Stimulated activated CD4-positive, alpha-beta T cell treated with anti-CD3 and anti-CD28 coated beads, Interleukin-15, amount 100 ng/mL, for 48 hours (primary cell): Measurements from ENCODE around the gene ZNF132.

ENCODE experiments used
- DNase-seq, 2 donors: peaks; one replicate each; pipeline ENCODE4 v3.0.0-alpha.2; 2020; ENCODE audit warnings: low read depth in 2 of 2

The ZNF132 gene

DNA sequence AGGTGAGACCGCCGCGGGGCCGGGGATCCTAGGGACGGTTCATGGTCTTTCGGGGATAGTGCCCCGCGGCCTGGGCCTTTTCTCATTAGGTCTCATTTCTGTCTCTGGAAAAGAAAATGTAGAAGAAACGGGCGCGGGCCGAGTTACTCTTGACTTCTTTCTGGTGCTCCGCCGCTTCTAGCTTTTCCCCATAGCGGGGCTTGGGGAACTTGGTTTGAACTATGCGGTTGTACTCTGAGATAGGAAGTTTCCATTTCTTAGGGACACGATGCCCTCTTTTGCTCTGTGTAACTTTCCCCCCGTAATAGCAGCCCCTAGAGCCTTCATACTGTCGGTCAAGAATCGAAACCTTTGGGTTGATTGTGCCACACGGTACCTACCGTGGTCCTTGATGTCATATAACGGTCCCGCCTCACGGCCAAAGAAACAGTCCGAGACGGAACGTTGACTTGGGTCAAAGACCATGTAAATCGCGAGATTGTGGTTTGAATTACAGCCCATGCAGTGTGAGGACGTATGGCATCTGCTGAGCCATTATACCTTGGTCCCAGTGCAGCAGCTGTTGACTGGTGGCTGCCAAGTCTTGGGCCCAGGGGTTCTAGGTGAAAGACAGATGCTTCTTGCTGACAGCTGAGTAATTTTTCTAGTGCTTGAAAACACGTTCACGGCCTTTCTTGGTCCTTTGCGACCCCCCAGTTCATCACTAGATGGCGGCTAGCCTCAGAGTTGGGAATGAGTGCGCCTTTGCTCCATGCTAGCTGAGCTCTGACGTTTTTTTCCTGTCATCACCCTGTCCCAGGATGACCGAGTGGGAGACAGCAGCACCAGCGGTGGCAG, 52.4 kb downstream of the ZNF132 start:
- no peak for DNase-seq

DNA sequence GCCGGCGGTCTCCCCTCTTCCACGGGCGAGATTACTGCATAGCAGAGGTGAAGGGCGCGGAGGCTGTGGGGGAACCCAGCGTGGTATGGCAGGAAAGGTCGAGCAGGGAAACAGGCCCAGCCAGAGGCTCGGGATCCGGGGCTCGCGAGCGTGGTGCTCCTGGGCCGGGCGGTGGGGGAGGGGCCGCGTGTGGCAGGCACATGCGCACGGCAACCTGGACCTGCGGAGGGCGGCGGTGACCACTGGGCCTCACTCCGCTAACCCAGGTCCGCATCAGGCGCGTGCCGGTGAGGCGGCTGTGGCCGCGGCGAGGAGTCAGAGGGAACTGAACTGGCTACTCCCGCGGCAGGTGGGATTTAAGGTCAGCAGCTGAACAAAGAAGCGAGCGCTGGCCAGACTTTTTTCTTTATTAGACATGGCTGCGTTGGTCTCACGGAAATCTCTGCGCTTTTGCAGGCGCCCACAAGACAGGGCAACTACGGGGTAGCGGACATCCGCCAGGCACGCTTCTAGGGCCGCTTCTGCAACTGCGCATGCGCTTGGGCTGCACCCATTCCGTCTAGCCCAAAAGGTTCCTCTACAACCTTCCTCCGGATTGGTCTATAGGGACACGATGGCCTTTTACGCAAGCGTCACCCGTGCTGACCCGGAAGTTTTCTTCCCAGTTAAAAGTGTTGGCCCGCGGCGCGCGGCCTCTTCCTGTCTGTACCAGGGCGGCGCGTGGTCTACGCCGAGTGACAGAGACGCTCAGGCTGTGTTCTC, 53.2 kb downstream of the ZNF132 start, which contains the start of gene RPS5:
Gene RPS5, plus strand, starts transcription at position 694 of the 762 bp plus-strand sequence. CDS start 869 bp downstream, outside the sequence.
- DNase-seq: peak; percentile 90 to 95

DNA sequence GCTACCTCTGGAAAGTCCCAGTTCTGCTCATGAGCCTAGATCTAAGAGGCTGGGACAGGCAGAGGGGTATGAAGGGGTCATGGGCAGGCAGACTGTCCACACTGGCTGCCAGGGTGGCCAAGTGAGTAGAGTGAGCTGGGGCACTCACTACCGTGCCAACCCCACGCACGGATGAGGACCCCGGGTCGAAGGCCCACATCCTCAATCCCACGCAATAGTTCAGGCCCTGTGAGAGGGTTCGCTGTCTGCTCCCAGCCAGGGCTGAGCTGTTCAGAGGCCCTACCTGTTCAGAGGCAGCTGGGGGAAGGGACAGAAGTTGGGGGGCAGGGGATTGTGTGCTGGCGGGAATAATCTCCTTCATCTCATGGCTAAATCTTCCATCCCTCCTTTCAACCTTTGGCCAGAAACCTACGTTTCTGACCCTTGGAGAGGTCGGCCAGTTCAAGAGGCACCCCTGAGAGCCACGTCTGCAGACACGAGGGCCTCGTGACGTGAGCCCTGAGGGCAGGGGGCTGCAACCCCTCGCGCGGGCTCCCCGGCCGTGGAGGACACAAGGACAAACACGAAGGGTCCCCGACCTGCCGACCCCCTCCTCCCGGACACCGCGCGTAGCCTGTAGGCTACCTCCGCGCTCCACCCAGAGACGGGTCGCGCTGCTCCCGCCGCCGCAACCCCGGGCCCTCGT, 53.9 kb downstream of the ZNF132 start:
- DNase-seq: no peak

DNA sequence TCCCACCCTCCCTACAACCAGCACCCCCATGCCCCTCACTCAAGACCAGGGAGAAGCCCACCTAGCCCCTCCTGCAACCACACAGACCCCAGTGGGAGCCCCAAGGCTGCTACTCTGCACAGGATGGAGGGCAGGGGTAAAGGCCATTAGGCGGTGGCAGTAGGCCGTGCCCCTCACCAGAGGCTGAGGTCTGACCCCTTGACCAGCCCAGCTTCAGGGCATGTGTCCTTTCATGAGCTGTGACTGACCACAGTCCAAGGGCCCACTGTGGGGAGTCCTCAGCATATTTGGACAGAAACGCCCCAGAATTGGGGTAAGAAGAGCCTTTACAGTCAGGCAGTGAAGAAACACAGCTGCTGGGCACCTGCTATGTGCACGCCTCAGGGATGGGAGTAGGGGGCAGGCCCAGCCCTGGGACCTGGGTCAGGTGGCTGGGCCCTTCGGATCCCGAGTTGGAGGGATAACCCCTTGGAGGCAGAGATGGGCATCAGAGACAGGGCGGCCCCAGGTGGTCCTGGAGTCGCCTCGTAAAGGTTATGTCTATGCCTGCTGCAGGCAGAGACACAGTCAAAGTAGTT, 54.6 kb downstream of the ZNF132 start:
- DNase-seq: no peak

DNA sequence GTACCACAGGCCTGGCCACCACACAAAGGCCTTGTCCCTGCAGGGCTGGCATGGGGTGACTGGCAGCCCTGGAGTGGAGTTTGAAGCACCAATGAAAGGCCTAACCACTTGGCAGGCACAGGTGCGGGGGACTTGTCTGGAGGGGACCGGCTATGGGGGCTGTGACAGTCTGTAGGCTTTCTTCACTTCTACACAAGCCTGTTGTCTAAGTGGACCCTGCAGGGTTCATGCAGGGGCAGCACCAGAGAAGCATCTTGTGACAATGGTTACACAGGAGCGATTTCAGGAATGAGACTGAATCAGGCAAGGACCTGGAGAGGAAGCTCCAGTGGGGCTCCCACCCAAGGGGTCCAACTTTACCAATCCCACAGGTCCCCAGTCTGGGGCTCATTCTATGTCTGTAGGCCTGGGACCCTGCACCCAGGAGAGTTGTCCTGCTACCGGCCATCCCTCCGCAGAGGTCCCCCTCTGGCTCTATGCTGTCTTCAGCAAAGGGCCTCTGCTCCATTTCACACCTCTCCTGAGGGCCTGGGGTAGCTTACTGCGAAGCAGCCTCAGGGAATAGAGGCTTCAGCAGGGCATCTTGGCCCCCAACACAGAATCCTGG, 56.9 kb downstream of the ZNF132 start:
- no peak for DNase-seq
